Measurements from ENCODE around the gene CTDSPL. TPM values are rescaled to one million over a fixed set of nuclear protein-coding genes. Genes with fewer than 3 reads are reported as not detected.

The CTDSPL gene
- total RNA-seq, 1 donor from 2014 or later: 30.6 TPM

- Histone ChIP-seq H3K36me3 (ENCODE audit: control insufficient read depth, insufficient read depth, low read length) (no peaks in the 10 kb centered on the region), H3K27me3 (ENCODE audit: control insufficient read depth, insufficient read depth, low read length) (no peaks in the 10 kb centered on the region), H3K4me3 (ENCODE audit: low read depth, low read length) (no peak overlapping the region)
- no peak for DNase-seq (ENCODE audit: low read depth)
- TF ChIP-seq, protein P1, sequence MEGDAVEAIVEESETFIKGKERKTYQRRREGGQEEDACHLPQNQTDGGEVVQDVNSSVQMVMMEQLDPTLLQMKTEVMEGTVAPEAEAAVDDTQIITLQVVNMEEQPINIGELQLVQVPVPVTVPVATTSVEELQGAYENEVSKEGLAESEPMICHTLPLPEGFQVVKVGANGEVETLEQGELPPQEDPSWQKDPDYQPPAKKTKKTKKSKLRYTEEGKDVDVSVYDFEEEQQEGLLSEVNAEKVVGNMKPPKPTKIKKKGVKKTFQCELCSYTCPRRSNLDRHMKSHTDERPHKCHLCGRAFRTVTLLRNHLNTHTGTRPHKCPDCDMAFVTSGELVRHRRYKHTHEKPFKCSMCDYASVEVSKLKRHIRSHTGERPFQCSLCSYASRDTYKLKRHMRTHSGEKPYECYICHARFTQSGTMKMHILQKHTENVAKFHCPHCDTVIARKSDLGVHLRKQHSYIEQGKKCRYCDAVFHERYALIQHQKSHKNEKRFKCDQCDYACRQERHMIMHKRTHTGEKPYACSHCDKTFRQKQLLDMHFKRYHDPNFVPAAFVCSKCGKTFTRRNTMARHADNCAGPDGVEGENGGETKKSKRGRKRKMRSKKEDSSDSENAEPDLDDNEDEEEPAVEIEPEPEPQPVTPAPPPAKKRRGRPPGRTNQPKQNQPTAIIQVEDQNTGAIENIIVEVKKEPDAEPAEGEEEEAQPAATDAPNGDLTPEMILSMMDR (IDR thresholded peaks at IDR 0.05; ENCODE audit: insufficient read depth, low read length, poor library complexity, severe bottlenecking): no peak
These were observed 81.0 kb downstream of the CTDSPL start for GRCh38 chr3:37942646-37943045.

GRCh38 chr3:37943126-37943525 is 81.4 kb downstream of the CTDSPL start:
- Histone ChIP-seq H3K36me3 (ENCODE audit: control insufficient read depth, insufficient read depth, low read length) (no peaks in the 10 kb centered on the region), H3K4me3 (ENCODE audit: low read depth, low read length) (no peak overlapping the region), H3K27me3 (ENCODE audit: control insufficient read depth, insufficient read depth, low read length) (no peaks in the 10 kb centered on the region)
- no peak for DNase-seq (ENCODE audit: low read depth)
- TF ChIP-seq, protein P1 (IDR thresholded peaks at IDR 0.05; ENCODE audit: insufficient read depth, low read length, poor library complexity, severe bottlenecking): no peak

DNA sequence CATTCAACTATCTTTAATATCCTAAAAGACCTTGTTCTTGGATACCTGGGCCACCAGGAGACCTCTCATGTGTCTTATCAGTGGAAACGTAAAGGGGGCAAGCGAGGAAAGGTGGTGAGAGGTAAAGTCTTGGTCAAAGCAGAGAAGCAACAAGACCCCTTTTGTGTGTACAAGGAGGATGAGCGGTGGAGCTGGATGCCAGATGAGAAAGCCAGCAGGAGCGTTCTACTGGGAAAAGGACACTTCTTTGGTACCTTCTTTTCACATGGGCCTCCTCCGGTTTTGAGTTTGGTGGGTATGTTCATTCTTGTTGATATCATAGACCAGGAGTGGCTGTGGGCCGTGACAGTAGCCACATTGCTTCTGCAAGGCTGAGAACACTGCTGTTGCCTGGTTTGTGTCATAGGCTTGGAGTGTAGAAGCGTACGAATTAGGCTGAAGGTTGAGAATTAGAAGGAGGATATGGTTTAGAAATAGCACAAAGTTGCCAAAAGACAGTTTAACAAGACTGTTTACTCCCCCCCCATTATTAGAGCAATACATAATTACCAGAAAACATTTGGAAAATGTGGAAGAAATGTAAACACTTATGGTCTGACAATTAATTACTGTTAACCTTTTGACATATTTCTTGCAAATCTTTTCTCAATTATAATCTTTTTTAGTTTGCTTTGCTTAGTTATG is 82.1 kb downstream of the CTDSPL start:
- TF ChIP-seq, protein P1 (IDR thresholded peaks at IDR 0.05; ENCODE audit: insufficient read depth, low read length, poor library complexity, severe bottlenecking): no peak
- Histone ChIP-seq H3K4me3 (ENCODE audit: low read depth, low read length) (no peak overlapping the region), H3K27me3 (ENCODE audit: control insufficient read depth, insufficient read depth, low read length) (no peaks in the 10 kb centered on the region), H3K36me3 (ENCODE audit: control insufficient read depth, insufficient read depth, low read length) (no peaks in the 10 kb centered on the region)
- no peak for DNase-seq (ENCODE audit: low read depth)

- Histone ChIP-seq H3K36me3 (ENCODE audit: control insufficient read depth, insufficient read depth, low read length) (no peaks in the 10 kb centered on the region), H3K4me3 (ENCODE audit: low read depth, low read length) (no peak overlapping the region), H3K27me3 (ENCODE audit: control insufficient read depth, insufficient read depth, low read length) (no peaks in the 10 kb centered on the region)
- TF ChIP-seq, protein P1 (IDR thresholded peaks at IDR 0.05; ENCODE audit: insufficient read depth, low read length, poor library complexity, severe bottlenecking): no peak
- no peak for DNase-seq (ENCODE audit: low read depth)
These were observed 82.7 kb downstream of the CTDSPL start for GRCh38 chr3:37944391-37944842.

DNA sequence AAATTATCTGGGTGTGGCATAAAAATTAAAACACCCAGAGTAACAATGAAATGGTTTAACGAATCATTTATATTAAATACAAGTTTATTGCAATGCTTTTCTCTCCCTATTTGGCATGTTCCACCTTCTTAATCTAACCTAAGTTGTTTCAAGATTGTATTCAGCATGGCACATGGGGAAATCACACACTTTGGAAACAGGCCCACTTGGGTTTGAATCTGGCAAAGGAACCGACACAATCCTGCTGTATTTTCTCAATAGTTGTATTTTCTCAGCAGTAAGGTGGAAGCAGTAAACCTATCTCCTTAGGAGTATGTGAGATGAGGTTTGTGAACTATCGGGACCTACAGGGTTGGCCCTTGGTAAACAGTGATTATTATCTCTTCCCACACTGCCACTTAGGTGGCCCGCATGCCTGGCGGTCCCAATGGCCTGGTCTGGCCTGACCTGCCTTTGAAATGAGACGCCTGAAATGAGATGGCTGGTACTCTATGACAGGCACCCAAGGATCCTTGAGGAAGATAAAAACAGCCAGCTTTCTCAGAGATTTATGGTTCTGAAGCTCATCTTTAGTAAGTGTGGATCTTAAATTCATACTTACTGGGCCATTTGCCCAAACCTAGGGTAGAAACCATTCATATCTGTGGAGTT is 83.6 kb downstream of the CTDSPL start:
- TF ChIP-seq, protein P1 (IDR thresholded peaks at IDR 0.05; ENCODE audit: insufficient read depth, low read length, poor library complexity, severe bottlenecking): no peak
- Histone ChIP-seq H3K36me3 (ENCODE audit: control insufficient read depth, insufficient read depth, low read length) (no peaks in the 10 kb centered on the region), H3K4me3 (ENCODE audit: low read depth, low read length) (no peak overlapping the region), H3K27me3 (ENCODE audit: control insufficient read depth, insufficient read depth, low read length) (no peaks in the 10 kb centered on the region)
- DNase-seq (ENCODE audit: low read depth): no peak
